OCI-LY3 (cell line): ENCODE results near the gene LNPEP.

Experiments
- H2AFZ ChIP-seq: fragments of 200-600, 300-600 bp; shearing (Covaris generic); 2 replicates; pipeline ENCODE4 v1.6.0; 2014; ENCODE audit warnings: antibody characterized with exemption, low read depth, low read length
- H3K27ac ChIP-seq: fragments of 200-600, 300-600 bp; sonication (generic); 2 replicates; pipeline ENCODE4 v1.5.1; 2014; ENCODE audit warnings: mild to moderate bottlenecking, low read length, moderate library complexity, mixed read lengths
- H3K27me3 ChIP-seq: fragments of 200-600, 300-600 bp; sonication (generic); 2 replicates; pipeline ENCODE4 v1.6.1; 2014; ENCODE audit warnings: low read depth, low read length, mixed read lengths
- H3K36me3 ChIP-seq: fragments of 200-600, 300-600 bp; sonication (generic); replicated peaks from 2 replicates; pipeline ENCODE3; 2014; ENCODE audit warnings: low read depth, low read length, mixed read lengths
- H3K4me1 ChIP-seq: fragments of 300-600, 200-600 bp; sonication (generic); 2 replicates; pipeline ENCODE4 v1.6.1; 2014; ENCODE audit warnings: low read length, mixed read lengths
- H3K4me2 ChIP-seq: fragments of 200-600, 300-600 bp; sonication (generic); 2 replicates; pipeline ENCODE4 v1.6.1; 2014; ENCODE audit warnings: low read length, mixed read lengths
- H3K4me3 ChIP-seq: fragments of 300-600, 200-600 bp; sonication (generic); 2 replicates; pipeline ENCODE4 v1.5.1; 2014; ENCODE audit warnings: antibody characterized with exemption, mild to moderate bottlenecking, low read length, moderate library complexity
- H3K79me2 ChIP-seq: fragments of 300-600, 200-600 bp; shearing (Covaris generic); 2 replicates; pipeline ENCODE4 v1.6.1; 2014; ENCODE audit warnings: mild to moderate bottlenecking, low read length, mixed read lengths
- H3K9ac ChIP-seq: fragments of 300-600, 200-600 bp; shearing (Covaris generic); 2 replicates; pipeline ENCODE4 v1.6.0; 2014; ENCODE audit warnings: mild to moderate bottlenecking, low read length, moderate library complexity
- H3K9me3 ChIP-seq: fragments of 200-600, 300-600 bp; shearing (Covaris generic); 2 replicates; pipeline ENCODE4 v1.6.1; 2014; ENCODE audit warnings: low read length, mixed read lengths; ENCODE audit not compliant: insufficient read depth
- H4K20me1 ChIP-seq: fragments of 200-600, 300-600 bp; sonication (generic); 2 replicates; pipeline ENCODE4 v1.6.1; 2016; ENCODE audit warnings: low read length, mixed read lengths; ENCODE audit not compliant: insufficient read depth
- CTCF ChIP-seq: fragments of 200-600, 300-600 bp; sonication (generic); IDR thresholded peaks from 2 replicates; pipeline ENCODE4 v1.5.1; 2014; ENCODE audit warnings: antibody characterized with exemption, low read length, low read depth
- EZH2phosphoT487 ChIP-seq: fragments of 200-600 bp; shearing (Covaris generic); IDR thresholded peaks from 2 replicates; pipeline ENCODE4 v1.6.1; 2018; ENCODE audit warnings: antibody characterized with exemption, mixed run types, low read depth

The LNPEP gene

DNA sequence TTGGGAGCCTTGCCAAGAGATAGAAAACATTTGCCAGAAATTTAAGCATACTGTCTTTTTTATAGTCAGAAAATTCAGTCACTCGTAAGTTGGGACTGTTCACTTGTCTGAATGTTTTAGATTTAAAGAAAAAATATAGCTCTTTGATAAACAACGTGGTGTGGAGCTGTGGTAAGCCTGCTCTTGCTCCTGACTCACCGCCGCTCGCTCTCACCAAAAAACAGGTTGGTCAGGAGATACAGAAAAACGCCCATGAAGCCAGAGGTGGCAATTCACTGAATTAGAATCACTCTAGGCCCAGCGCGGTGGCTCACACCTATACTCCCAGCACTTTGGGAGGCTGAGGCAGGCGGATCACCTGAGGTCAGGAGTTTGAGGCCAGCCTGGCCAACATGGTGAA, 6.2 kb downstream of the LNPEP start:
- Histone ChIP-seq H3K27ac (no peak overlapping the region), H3K9me3 (no peaks in the 10 kb centered on the region), H2AFZ (no peak overlapping the region), H4K20me1 (peaks cover 49% of the 10 kb centered on the region), H3K4me3 (no peak overlapping the region), H3K4me2 (no peak overlapping the region), H3K79me2 (peaks cover 83% of the 10 kb centered on the region), H3K4me1 (peaks cover 17% of the 10 kb centered on the region), H3K36me3 (peaks cover 4% of the 10 kb centered on the region), H3K9ac (no peak overlapping the region), H3K27me3 (no peaks in the 10 kb centered on the region)
- TF ChIP-seq EZH2phosphoT487: no peak
- no peak for TF ChIP-seq CTCF

- Histone ChIP-seq H3K4me2 (no peak overlapping the region), H3K27me3 (no peaks in the 10 kb centered on the region), H4K20me1 (peaks cover 41% of the 10 kb centered on the region), H2AFZ (no peak overlapping the region), H3K4me1 (peaks cover 9% of the 10 kb centered on the region), H3K4me3 (no peak overlapping the region), H3K36me3 (peaks cover under 1% of the 10 kb centered on the region), H3K9me3 (no peaks in the 10 kb centered on the region), H3K9ac (no peak overlapping the region), H3K27ac (no peak overlapping the region), H3K79me2 (peaks cover 78% of the 10 kb centered on the region)
- no peak for TF ChIP-seq EZH2phosphoT487
- no peak for TF ChIP-seq CTCF
Observed at GRCh38 chr5:96942911-96943310, 7.0 kb downstream of the LNPEP start.

- H3K36me3 ChIP-seq: peaks cover 2% of the 10 kb centered on the region
- no peak overlapping the region for H3K4me3 ChIP-seq
- no peak overlapping the region for H3K27ac ChIP-seq
- H3K9me3 ChIP-seq: no peaks in the 10 kb centered on the region
- H4K20me1 ChIP-seq: peaks cover 33% of the 10 kb centered on the region; the same call in 1 of the 2 replicates
- H3K79me2 ChIP-seq: peaks cover 76% of the 10 kb centered on the region
- TF ChIP-seq EZH2phosphoT487 (no peak), CTCF (no peak)
- no peak overlapping the region for H3K9ac ChIP-seq
- no peaks in the 10 kb centered on the region for H3K27me3 ChIP-seq
- H2AFZ ChIP-seq: no peak overlapping the region
- no peaks in the 10 kb centered on the region for H3K4me1 ChIP-seq
- no peak overlapping the region for H3K4me2 ChIP-seq
Observed at GRCh38 chr5:96943799-96944198, 7.9 kb downstream of the LNPEP start.

DNA sequence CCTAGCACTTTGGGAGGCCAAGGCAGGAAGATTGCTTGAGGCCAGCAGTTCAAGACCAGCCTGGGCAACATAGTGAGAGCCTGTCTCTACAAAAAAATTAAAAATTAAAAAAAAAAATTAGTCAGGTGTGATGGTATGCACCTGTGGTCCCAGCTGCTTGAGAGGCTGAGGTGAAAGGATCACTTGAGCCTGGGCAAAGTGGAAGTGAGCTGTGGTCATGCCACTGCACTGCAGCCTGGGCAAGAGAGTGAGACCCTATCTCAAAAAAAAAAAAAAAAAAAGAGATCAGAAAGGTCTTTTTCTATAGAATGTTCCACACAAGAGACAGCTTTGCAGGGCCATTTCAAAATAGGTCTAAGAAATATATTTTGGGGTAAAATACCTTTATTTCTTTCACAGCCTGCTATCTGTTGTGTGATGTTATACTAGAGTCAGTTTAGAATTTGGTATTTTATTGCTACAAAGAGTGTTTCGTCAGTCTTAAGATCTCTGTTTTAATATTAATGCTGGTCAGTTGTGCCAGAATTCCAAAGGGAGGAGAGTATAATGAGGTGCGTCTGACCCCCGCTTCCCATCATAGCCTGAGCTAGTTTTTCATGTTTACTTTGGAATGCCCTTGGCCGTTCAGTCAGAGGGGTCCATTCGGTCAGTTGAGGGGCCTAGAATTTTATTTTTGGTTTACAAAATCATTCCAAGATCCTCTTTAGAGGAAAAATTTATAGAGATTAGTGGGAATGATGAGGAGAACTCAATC, 9.4 kb downstream of the LNPEP start:
- peaks cover 29% of the 10 kb centered on the region; the same call in 1 of the 2 replicates for H4K20me1 ChIP-seq
- no peak overlapping the region for H2AFZ ChIP-seq
- no peak overlapping the region for H3K9ac ChIP-seq
- no peak overlapping the region for H3K4me2 ChIP-seq
- TF ChIP-seq EZH2phosphoT487 (no peak), CTCF (no peak)
- no peak overlapping the region for H3K27ac ChIP-seq
- no peaks in the 10 kb centered on the region for H3K27me3 ChIP-seq
- H3K9me3 ChIP-seq: no peaks in the 10 kb centered on the region
- peaks cover 75% of the 10 kb centered on the region for H3K79me2 ChIP-seq
- H3K36me3 ChIP-seq: peaks cover 9% of the 10 kb centered on the region
- H3K4me3 ChIP-seq: no peak overlapping the region
- H3K4me1 ChIP-seq: no peaks in the 10 kb centered on the region
